GM18505 (cell line): Measurements from ENCODE around the gene CYB5R3.

Experiments used
- ATAC-seq: cut with Tn5 transposase; IDR thresholded peaks from one replicate; pipeline ENCODE4 v1.9.1; 2021; ENCODE audit not compliant: unreplicated experiment
- POLR2A ChIP-seq: IDR thresholded peaks from 4 replicates; pipeline ENCODE4 v1.6.1; 2011; ENCODE audit warnings: borderline replicate concordance; ENCODE audit not compliant: insufficient read depth, insufficient read length; ENCODE audit errors: extremely low read depth

CYB5R3 gene

GRCh38 chr22:42604403-42604802 is 44.8 kb downstream of the CYB5R3 start:
- no peak for TF ChIP-seq POLR2A
- ATAC-seq, result no peak

- TF ChIP-seq POLR2A, result no peak
- no peak for ATAC-seq
These were observed 45.8 kb downstream of the CYB5R3 start for GRCh38 chr22:42603427-42603826.

GRCh38 chr22:42602470-42602869 is 46.7 kb downstream of the CYB5R3 start:
- ATAC-seq, result no peak
- TF ChIP-seq POLR2A, result no peak

GRCh38 chr22:42601879-42602465 is 47.2 kb downstream of the CYB5R3 start:
- TF ChIP-seq POLR2A, result no peak
- ATAC-seq, result no peak

GRCh38 chr22:42596863-42597530 is 52.2 kb downstream of the CYB5R3 start:
- no peak for ATAC-seq
- no peak for TF ChIP-seq POLR2A

DNA sequence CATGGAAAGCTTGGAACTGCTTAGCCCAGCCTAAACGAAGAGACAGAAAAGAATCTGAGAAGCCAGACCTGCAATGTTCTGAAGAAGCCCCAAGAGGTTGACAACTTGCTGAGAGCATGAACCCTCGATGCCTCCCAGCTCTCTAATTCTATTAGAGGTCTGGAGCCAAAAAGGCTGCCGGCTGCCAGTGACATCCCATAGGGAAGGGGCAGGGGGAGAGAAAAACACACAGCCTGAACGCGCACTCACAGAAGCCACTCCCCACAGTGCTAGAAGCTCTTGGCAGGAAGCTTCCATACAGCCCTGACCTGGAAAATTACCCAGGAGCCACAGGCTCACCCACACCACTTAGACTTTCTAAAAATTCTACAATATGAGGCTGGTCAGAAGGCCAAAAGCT is 52.9 kb downstream of the CYB5R3 start:
- no peak for TF ChIP-seq POLR2A
- ATAC-seq, result no peak

- ATAC-seq, result no peak
- TF ChIP-seq POLR2A, result no peak
These were observed 53.8 kb downstream of the CYB5R3 start for GRCh38 chr22:42595434-42595833.

- no peak for TF ChIP-seq POLR2A
- ATAC-seq, result no peak
These were observed 57.2 kb downstream of the CYB5R3 start for GRCh38 chr22:42591987-42592386.

GRCh38 chr22:42587588-42588175 is 61.5 kb downstream of the CYB5R3 start:
- ATAC-seq, result no peak
- TF ChIP-seq POLR2A, result no peak

- ATAC-seq, result no peak
- no peak for TF ChIP-seq POLR2A
These were observed 62.8 kb downstream of the CYB5R3 start for GRCh38 chr22:42586381-42586780.

DNA sequence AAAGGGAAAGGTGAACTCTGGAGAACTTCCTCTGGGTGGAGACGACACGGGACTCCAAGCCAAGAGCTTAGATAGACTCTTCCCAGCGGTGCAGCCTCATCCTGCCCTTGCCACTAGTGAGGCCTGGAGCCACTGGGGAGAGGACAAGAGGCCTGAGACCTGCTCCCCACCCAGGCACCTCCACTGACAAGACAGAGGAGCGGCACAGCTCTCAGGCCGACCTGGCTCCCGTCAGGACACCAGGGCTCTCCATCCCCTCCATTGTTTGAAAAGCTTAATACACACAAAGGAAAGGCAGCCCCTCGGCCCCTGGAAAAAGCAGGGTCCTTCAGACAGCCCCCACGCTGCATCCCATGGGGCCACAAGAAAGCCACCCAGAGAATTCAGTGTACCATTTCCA is 64.1 kb downstream of the CYB5R3 start:
- ATAC-seq, result no peak

GRCh38 chr22:42584364-42584940 is 64.7 kb downstream of the CYB5R3 start:
- no peak for ATAC-seq
- TF ChIP-seq POLR2A, result no peak

More for the DNA sequence above, 64.1 kb downstream of the CYB5R3 start:
- no peak for TF ChIP-seq POLR2A

GRCh38 chr22:42582987-42583386 is 66.2 kb downstream of the CYB5R3 start:
- no peak for ATAC-seq
- no peak for TF ChIP-seq POLR2A
